Pulmonary artery endothelial cell (primary cell): ENCODE results near the gene MGST1. TPM values are rescaled to one million over a fixed set of nuclear protein-coding genes. Genes with fewer than 3 reads are reported as not detected.

Source experiments
- total RNA-seq: library from RNA; depleted of rRNA; stranded (reverse); fragments of >200 nt; gene quantifications from 2 replicates; pipeline ENCODE4 v1.2.3, GENCODE V29; 2014

The MGST1 gene
- total RNA-seq, 1 donor from 2014 or later, result 32.8 TPM

Other genes with a start within 250 kb of the MGST1 start
- not detected in 2 replicates for gene SLC15A5, start 70.0 kb upstream of the MGST1 start, total RNA-seq